Stromal cell of bone marrow (primary cell): ENCODE measurements around the gene MED20.
A peak's percentile ranks its signal among the peaks of the same experiment; 100 is the strongest.

Experiments used
- DNase-seq: peaks from one replicate; pipeline ENCODE4 v3.0.0-alpha.2; 2012; ENCODE audit warnings: low read depth

MED20 gene

GRCh38 chr6:41914343-41914742, 6.6 kb downstream of the MED20 start:
- DNase-seq = no peak

DNA sequence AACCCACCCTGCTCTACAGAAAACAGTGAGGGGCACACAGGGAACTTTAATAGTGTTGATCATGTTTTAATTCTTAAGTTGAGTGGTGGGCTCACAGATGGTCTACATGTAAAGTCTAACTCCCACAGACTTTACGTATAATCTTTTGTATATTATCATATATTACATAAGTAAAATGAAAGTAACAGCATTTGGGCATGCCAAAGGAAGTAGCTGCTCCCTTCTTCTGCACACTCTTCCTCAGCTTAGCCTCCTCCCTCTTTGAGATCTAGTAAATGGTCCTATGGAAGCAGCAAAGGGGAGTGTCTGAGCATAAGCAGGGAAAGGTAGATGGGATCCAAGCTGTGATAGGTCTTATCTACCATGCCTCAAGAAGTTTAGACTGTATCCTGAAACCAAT, 11.2 kb downstream of the MED20 start:
- no peak for DNase-seq

DNA sequence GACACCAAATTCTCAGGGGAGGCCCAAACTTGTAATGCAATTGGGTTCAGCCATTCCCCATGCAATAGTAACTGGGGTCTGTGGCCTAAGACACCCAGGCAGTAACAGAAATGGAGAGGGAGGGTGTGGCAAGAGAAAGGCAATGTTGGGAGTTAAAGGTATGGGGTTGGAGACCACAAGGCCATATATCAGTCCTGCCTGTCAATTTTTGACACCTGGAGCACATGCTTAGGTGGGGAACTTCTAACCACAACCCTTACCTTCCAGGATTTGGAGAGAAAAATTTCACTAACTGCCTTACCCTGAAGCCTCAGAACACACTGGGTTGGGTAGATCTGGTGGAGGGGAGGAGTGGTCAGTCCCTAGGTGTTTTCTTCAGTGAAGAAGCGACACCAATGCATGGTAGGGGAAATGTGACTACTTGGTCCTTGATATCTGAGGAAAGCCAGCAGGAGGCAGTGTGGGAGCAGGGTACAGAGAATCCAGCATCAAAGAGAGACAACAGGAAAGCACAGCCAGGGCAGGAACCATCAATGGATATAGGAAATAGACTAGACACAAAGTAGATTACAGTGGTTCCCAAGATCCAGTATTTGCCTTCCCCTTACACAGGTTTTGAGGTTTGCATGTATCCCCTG, 18.9 kb downstream of the MED20 start:
- no peak for DNase-seq

DNA sequence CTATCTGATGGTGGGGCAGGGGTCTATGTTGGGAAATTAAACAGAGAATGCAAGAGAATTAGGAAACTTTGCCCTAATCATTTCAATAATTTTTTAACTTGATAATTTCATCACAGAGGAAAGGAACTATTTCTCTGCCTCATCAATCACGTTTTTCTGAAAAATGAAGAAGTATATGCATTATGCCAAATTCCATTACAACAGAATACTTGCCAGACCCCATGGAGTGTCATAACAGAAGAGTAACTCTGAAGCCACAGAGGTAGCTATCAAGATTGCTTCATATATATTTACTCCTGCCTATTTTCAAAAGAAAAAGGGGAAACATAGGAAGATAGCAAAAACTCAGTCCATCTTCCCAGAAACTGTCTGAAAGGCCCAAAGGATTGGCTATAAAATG, 20.1 kb downstream of the MED20 start:
- DNase-seq = no peak

GRCh38 chr6:41896281-41896680, 24.7 kb downstream of the MED20 start:
- no peak for DNase-seq

- peak; percentile 59 for DNase-seq
Measured at GRCh38 chr6:41895300-41896233, 25.4 kb downstream of the MED20 start, which contains the start of gene USP49. Gene USP49, minus strand, starts transcription at chr6:41895375. Its CDS starts 88,392 bp downstream, at chr6:41806983.

DNA sequence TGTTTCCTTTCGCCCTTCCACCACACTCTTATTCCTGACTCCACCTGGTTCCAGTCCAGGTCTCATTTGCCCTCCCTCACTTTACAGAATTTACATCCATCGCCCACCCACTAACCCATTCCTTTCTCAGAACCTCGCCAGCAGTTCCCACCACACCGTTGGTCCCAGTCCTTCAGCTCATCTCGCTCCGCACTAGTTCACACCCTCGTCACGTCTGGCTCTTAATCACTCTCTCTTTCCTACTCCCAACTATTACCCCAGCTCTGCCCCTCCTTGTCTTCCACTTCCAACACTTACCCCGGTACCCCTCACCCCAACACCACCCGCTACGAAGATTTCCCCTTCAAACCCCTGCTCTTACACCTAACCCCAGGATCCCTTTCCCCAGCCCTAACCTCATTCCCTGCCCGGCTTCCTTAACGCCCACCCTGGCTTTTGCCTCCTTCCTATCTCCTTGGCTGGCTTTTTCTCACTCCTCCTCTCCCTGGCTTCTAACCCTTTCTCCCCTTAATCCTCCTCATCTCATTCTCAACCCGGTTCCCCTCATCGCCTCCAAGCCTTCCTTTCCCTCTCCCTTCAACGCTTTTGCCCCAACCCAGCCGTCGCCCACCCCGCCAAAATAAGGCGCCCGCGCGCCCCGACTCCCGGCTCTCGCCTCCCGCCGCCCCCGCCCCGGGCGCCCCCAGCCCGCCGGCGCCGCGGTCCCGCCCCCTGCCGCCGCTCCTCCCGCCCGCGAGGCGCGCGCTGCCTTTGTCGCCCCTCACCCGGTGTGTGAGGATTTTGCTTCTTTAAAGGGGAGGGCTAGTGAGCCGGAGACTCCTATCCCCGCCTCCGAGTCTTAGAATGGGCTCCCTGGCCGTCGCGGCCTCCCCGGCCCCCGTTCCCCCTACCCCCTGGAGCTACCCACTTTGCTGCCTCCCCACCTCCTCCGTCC, 26.3 kb downstream of the MED20 start:
- no peak for DNase-seq

DNA sequence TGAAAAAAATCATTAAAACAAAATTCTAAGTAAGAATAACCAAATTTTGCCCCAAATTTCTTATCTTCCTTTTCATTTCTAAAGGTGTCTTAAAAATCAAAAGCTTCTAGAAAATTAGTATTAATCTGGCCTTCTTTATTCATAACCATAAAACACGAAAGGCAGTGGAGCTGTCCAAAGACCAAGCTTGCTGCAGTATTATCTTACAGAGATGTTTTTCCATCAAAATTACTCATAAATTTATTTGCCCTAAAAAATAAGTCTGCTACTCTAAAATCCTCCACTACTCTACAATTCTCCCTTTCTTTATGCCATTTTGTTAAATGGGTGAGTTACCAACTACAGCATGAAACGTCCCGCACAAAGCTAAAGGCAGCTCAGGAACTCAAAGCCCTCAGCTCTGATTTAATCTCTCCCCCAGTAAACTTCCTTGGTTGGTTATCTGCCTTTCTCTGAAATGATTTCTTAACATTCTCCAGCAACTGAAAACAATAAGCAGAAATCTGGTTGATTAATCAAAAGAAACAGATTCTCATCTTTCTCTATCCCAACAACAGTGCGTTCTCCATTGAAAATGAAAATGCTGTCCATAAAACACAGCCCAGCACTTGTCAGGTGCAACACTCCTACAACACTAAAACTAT, 27.9 kb downstream of the MED20 start:
- no peak for DNase-seq

- DNase-seq = no peak
Measured at GRCh38 chr6:41887331-41887751, 33.6 kb downstream of the MED20 start.

GRCh38 chr6:41885930-41886329, 35.0 kb downstream of the MED20 start:
- no peak for DNase-seq

DNA sequence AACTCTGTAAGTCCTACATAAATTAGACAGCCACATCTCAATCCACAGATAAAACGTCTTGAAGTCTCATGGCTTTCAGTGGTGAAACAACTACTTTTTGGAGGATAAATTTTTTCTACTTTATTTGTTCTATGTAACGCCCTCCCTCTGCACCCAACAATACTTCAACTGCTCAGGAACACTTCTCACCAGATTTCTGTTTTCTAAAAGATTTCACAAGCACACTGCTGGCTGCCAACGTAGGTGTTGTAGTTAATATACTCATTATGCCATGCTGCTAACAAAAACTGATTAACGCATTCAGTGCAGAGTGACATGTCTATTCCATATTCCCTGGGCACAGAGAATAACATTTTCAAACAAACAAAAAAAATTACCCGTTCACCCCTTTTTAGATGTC, 36.0 kb downstream of the MED20 start:
- no peak for DNase-seq

DNA sequence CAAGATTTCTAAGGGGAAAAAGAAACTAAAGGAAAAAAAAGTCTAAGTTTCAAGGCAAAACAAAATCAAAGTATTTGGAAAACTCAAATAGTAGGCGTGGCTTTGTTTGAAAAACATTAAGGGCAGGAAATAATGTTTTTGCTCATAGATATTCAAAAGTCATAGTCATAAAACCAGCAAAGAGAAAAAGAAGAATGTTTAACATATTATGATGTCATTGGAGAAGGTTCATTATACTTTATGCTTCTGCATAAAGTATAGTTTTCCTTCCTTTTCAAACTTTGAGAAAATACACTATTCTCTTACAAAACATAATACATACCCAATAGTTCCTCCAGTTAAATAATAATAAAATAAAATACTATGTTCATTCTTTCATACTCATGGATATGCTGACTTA, 39.4 kb downstream of the MED20 start:
- DNase-seq = no peak

GRCh38 chr6:41878961-41879405, 42.0 kb downstream of the MED20 start:
- peak; percentile 35 for DNase-seq

- no peak for DNase-seq
Measured at GRCh38 chr6:41878246-41878645, 42.7 kb downstream of the MED20 start.

DNA sequence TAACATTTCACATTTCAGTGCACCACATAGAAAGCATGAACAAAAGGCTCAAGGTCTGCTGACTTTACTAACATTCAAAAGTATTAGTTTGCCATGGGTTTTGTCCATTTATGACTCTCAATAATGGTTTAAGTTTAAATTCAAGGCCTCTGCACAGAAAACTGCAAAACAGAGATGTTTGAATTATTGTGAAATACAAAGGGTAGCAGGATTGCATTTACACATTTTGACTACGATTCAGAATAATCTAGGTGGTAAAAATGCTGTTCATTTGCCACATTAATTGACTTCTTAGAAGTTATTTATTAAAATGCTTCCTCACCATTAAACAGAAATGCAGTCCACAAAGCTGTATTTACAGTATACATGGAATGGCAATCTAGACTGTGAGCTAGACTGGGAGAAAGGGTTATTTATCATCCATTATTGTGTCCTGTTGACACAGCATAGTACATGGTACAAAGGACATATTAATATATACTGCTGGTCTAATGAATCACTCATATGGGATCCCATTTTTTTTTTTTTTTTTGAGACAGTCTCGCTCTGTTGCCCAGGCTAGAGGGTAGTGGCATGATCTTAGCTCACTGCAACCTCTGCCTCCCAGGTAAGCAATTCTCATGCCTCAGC, 43.8 kb downstream of the MED20 start:
- no peak for DNase-seq

- no peak for DNase-seq
Measured at GRCh38 chr6:41874741-41875140, 46.2 kb downstream of the MED20 start.

DNA sequence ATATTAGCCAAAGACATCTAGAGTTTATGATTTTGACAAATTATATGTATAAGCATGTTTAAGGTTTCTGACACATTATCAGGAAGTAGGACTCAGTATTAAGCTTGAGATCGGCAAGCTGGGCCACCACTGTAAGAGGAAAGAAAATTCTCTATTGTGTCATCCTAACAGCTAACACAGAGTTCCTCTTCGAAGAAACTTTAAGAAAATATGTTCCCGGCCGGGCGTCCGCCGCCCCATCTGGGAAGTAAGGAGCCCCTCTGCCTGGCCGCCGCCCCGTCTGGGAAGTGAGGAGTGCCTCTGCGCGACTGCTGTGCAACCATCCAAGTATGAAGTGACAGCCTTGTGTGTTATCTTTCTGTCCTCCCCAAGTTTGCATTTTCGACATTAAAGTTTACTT, 48.8 kb downstream of the MED20 start:
- no peak for DNase-seq

DNA sequence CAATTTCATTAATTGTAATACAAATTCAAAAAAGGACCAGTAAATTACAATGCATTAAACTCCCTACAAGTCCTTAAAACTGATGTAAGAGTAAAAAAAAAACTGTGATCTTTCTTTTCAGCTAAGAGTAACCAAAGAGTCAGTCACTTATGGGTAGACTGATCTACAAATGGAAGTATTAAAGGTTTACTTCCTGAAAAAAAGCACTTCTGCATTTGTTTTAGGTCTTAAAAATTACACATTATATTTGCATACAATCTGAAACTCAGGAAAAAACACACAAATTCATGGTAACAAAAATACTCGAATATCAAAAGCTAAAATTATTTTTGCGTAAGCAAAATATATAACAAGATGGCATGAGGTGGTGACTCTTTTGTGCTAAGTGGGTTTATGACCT, 49.2 kb downstream of the MED20 start:
- no peak for DNase-seq

- DNase-seq = no peak
Measured at GRCh38 chr6:41859356-41859755, 61.6 kb downstream of the MED20 start.

- DNase-seq = no peak
Measured at GRCh38 chr6:41858703-41859102, 62.2 kb downstream of the MED20 start.
